ENCODE results near the gene VIPR1.

Gene VIPR1, protein sequence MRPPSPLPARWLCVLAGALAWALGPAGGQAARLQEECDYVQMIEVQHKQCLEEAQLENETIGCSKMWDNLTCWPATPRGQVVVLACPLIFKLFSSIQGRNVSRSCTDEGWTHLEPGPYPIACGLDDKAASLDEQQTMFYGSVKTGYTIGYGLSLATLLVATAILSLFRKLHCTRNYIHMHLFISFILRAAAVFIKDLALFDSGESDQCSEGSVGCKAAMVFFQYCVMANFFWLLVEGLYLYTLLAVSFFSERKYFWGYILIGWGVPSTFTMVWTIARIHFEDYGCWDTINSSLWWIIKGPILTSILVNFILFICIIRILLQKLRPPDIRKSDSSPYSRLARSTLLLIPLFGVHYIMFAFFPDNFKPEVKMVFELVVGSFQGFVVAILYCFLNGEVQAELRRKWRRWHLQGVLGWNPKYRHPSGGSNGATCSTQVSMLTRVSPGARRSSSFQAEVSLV

GRCh38 chr3:42502429-42503250 lies at the start of gene VIPR1:
TSS of gene VIPR1 (plus strand) at chr3:42502643. CDS start at chr3:42502736, 93 bp downstream.
- DNase-seq (ENCODE audit: low read depth) = peak; percentile 83
- TF ChIP-seq CTCF (IDR thresholded peaks at IDR 0.05; ENCODE audit: insufficient read depth, low read depth, low read length, missing control alignments) = no peak
- H3K4me3 ChIP-seq (ENCODE audit: low read depth, low read length) = peak within 1 kb of the TSS; percentile 65

DNA sequence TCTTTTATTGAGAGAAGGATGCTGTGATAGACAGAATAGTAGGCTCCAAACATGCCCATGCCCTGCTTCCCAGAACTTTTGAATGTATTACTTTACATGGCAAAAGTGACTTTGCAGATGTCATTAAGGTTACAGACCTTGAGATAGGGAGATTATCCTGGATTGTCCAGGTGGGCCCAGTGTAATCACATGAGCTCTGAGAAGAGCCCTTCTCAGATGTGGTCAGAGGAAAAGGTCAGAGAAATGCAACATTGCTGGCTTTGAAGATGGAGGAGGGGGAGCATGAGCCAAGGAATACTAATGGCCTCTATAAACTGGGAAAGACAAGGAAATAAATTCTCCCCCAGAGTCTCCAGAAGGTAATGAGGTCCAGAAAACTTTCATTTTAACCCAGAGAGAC lies 46.2 kb upstream of the VIPR1 start:
- H3K4me3 ChIP-seq (ENCODE audit: low read depth, low read length) = no peak overlapping the region
- DNase-seq (ENCODE audit: low read depth) = no peak
- no peak for TF ChIP-seq CTCF (IDR thresholded peaks at IDR 0.05; ENCODE audit: insufficient read depth, low read depth, low read length, missing control alignments)

GRCh38 chr3:42459151-42459550 lies 43.3 kb upstream of the VIPR1 start:
- H3K4me3 ChIP-seq (ENCODE audit: low read depth, low read length) = no peak overlapping the region
- TF ChIP-seq CTCF (IDR thresholded peaks at IDR 0.05; ENCODE audit: insufficient read depth, low read depth, low read length, missing control alignments) = no peak
- DNase-seq (ENCODE audit: low read depth) = no peak

- no peak for DNase-seq (ENCODE audit: low read depth)
- no peak overlapping the region for H3K4me3 ChIP-seq (ENCODE audit: low read depth, low read length)
- no peak for TF ChIP-seq CTCF (IDR thresholded peaks at IDR 0.05; ENCODE audit: insufficient read depth, low read depth, low read length, missing control alignments)
Measured at GRCh38 chr3:42461762-42462161, 40.7 kb upstream of the VIPR1 start.

- DNase-seq (ENCODE audit: low read depth) = no peak
- no peak for TF ChIP-seq CTCF (IDR thresholded peaks at IDR 0.05; ENCODE audit: insufficient read depth, low read depth, low read length, missing control alignments)
- no peak overlapping the region for H3K4me3 ChIP-seq (ENCODE audit: low read depth, low read length)
Measured at GRCh38 chr3:42463093-42463492, 39.4 kb upstream of the VIPR1 start.

DNA sequence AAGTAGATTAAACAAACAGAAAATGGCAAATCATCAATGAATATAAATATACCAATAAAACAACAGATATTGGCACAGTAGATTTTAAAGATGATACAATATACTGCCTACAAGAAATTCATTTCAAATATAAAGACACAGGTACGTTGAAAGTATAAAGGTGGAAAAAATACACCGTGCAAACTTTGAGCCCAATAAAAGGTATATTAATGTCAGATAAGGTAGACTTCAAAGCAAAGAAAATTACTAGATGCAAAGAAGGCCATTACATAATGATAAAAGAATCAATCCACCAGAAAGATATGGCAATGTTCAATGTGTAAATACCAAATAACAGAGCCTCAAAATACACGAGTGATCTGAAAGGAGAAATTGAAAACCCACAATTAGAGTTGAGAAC lies 34.3 kb upstream of the VIPR1 start:
- no peak overlapping the region for H3K4me3 ChIP-seq (ENCODE audit: low read depth, low read length)
- no peak for DNase-seq (ENCODE audit: low read depth)
- TF ChIP-seq CTCF (IDR thresholded peaks at IDR 0.05; ENCODE audit: insufficient read depth, low read depth, low read length, missing control alignments) = no peak
